Cardiac muscle cell (in vitro differentiated cells and primary cell): ENCODE measurements around the gene WWP2. TPM values are rescaled to one million over a fixed set of nuclear protein-coding genes. Genes with fewer than 3 reads are reported as not detected.

Experiments used
- DNase-seq, 2 donors: peaks; one replicate each; pipeline versions ENCODE4 v3.0.0 to v3.0.0-alpha.2; 2010 to 2017; ENCODE audit warnings: low read depth in 1 of 2, low spot score in 1 of 2
- H3K27ac ChIP-seq: fragments of 200-600 bp; sonication (generic); 2 replicates; pipeline ENCODE4 v1.5.1; 2016
- H3K27me3 ChIP-seq: fragments of 200-600 bp; sonication (generic); 2 replicates; pipeline ENCODE4 v1.6.0; 2016; ENCODE audit warnings: control low read depth
- H3K36me3 ChIP-seq: fragments of 200-600 bp; sonication (generic); 2 replicates; pipeline ENCODE4 v1.5.1; 2016; ENCODE audit warnings: control low read depth
- H3K4me1 ChIP-seq: fragments of 200-600 bp; sonication (generic); 2 replicates; pipeline ENCODE4 v1.8.1; 2017; ENCODE audit warnings: low read depth, mild to moderate bottlenecking, mixed run types
- H3K4me3 ChIP-seq: fragments of 200-600 bp; sonication (generic); 2 replicates; pipeline ENCODE4 v1.5.1; 2016; ENCODE audit warnings: mild to moderate bottlenecking
- H3K9me3 ChIP-seq: fragments of 200-600 bp; sonication (generic); 2 replicates; pipeline ENCODE4 v1.5.1; 2017; ENCODE audit warnings: low read depth, mild to moderate bottlenecking, control low read depth
- polyA plus RNA-seq: library from polyadenylated mRNA; unstranded; fragments of >200 nt; fragmentation: Nextera tagmentation; extraction: Ambion mirVana; gene quantifications from 2 replicates; pipeline ENCODE4 v1.2.1, GENCODE V29; 2016
- total RNA-seq: library from RNA; depleted of rRNA; stranded (reverse); fragments of >200 nt; gene quantifications from 2 replicates; pipeline ENCODE4 v1.2.3, GENCODE V29; 2016
- TF ChIP-seq, protein P1 (sequence below): IDR thresholded peaks from 2 replicates; pipeline ENCODE4 v1.5.1; 2012; ENCODE audit warnings: low read depth, mild to moderate bottlenecking, low read length

The WWP2 gene
- total and polyA plus RNA-seq, 2 experiments from 2014 or later, result 21.3 to 27.8 TPM

- Histone ChIP-seq H3K9me3 (no peaks in the 10 kb centered on the region), H3K27ac (no peak overlapping the region), H3K27me3 (no peaks in the 10 kb centered on the region), H3K36me3 (peaks cover 64% of the 10 kb centered on the region), H3K4me3 (no peak overlapping the region), H3K4me1 (no peaks in the 10 kb centered on the region)
- TF ChIP-seq, protein P1, sequence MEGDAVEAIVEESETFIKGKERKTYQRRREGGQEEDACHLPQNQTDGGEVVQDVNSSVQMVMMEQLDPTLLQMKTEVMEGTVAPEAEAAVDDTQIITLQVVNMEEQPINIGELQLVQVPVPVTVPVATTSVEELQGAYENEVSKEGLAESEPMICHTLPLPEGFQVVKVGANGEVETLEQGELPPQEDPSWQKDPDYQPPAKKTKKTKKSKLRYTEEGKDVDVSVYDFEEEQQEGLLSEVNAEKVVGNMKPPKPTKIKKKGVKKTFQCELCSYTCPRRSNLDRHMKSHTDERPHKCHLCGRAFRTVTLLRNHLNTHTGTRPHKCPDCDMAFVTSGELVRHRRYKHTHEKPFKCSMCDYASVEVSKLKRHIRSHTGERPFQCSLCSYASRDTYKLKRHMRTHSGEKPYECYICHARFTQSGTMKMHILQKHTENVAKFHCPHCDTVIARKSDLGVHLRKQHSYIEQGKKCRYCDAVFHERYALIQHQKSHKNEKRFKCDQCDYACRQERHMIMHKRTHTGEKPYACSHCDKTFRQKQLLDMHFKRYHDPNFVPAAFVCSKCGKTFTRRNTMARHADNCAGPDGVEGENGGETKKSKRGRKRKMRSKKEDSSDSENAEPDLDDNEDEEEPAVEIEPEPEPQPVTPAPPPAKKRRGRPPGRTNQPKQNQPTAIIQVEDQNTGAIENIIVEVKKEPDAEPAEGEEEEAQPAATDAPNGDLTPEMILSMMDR, result no peak
- no peak for DNase-seq
Observed at GRCh38 chr16:69744363-69745231, 17.5 kb upstream of the WWP2 start.

DNA sequence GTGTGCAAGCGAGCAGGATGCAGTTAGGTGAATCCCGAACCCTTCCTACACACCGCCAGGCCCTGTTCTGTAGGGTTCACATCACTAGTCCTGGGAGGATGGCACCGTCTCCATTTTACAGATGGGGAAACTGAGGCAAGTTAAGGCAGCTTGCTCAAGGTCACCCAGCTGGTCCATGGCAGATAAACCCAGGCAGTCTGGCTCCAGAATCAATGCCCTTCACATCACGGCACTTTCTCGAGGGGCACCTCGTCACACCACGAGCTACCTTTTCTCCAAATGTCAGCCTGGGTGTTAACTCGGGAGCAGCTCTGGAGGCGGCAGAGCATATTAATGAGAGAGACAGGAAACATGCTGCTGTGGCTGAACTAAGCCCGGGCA, 16.9 kb upstream of the WWP2 start:
- TF ChIP-seq, protein P1, result no peak
- no peak for DNase-seq
- Histone ChIP-seq H3K36me3 (peaks cover 65% of the 10 kb centered on the region), H3K27ac (no peak overlapping the region), H3K4me1 (no peaks in the 10 kb centered on the region), H3K4me3 (no peak overlapping the region), H3K27me3 (no peaks in the 10 kb centered on the region), H3K9me3 (no peaks in the 10 kb centered on the region)

- TF ChIP-seq, protein P1, result no peak
- peaks cover 65% of the 10 kb centered on the region for H3K36me3 ChIP-seq
- H3K4me1 ChIP-seq, result no peaks in the 10 kb centered on the region
- H3K9me3 ChIP-seq, result no peaks in the 10 kb centered on the region
- DNase-seq, result no peak
- H3K27me3 ChIP-seq, result no peaks in the 10 kb centered on the region
- no peak overlapping the region for H3K27ac ChIP-seq
- no peak overlapping the region for H3K4me3 ChIP-seq
Observed at GRCh38 chr16:69745959-69746358, 16.2 kb upstream of the WWP2 start.

DNA sequence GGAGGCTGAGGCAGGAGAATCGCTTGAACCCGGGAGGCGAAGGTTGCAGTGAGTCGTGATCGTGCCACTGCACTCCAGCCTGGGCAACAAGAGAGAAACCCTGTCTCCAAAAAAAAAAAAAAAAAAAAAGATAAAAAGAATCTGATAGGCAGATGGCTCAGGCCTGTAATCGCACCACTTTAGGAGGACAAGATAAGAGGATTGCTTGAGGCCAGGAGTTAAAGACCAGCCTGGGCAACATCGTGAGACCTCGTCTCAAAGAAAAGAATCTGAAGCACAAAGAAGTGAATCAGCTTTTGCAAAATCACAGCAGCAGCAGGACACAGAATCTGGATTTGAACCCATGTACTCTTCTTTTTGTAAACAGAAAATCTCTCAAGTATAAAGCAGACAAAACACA, 15.0 kb upstream of the WWP2 start:
- H3K4me3 ChIP-seq, result no peak overlapping the region
- no peaks in the 10 kb centered on the region for H3K4me1 ChIP-seq
- H3K9me3 ChIP-seq, result no peaks in the 10 kb centered on the region
- no peak overlapping the region for H3K27ac ChIP-seq
- TF ChIP-seq, protein P1, result no peak
- H3K27me3 ChIP-seq, result no peaks in the 10 kb centered on the region
- no peak for DNase-seq
- peaks cover 62% of the 10 kb centered on the region for H3K36me3 ChIP-seq

- Histone ChIP-seq H3K9me3 (no peaks in the 10 kb centered on the region), H3K4me3 (no peak overlapping the region), H3K27me3 (no peaks in the 10 kb centered on the region), H3K27ac (no peak overlapping the region), H3K4me1 (peaks cover 5% of the 10 kb centered on the region), H3K36me3 (peaks cover 53% of the 10 kb centered on the region)
- TF ChIP-seq, protein P1, result no peak
- no peak for DNase-seq
Observed at GRCh38 chr16:69748694-69749345, 13.3 kb upstream of the WWP2 start.
